ENCODE results near the gene POLN.

The POLN gene

DNA sequence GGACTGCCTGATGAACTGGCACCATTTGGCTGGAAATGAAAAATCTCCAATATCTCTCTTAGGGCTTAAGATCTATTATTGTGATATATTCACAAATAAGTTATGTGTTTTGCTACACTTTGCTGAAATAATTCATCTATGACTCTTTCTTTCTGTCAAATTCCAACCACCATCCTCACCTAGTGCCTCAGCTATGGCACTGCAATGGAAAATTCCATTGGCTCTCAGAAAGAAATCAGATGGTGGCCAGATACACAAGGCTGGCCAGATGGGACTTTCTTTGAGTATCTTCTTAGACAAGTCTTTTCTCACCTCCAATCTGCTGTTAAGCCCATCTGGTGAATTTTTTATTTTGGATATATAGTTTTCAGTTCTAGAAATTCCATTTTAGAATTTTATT is 154.8 kb downstream of the POLN start:
- H3K4me3 ChIP-seq (ENCODE audit: low read length) = no peak overlapping the region
- no peak for TF ChIP-seq ZNF274 (IDR thresholded peaks at IDR 0.05; ENCODE audit: low read depth, low read length)

DNA sequence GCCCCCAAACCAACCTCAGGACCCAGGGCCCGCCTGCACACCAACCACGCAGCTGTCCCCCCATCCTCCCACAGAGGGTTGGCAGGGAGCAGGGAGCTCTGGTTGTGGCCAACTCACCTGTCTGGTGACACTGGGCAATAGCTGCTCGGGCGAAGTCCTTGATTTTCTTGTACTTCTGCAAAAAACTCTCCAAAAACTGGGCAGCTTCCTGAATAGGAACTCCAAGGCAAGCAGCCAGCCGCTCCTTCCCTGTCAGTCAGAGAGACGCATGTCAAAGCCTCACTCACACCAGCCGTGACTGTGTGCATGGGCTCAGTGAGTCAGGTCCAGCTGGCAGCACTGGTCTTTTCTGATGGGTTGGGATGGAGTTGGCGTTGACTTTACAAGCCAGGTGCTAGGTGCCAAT is 156.4 kb downstream of the POLN start:
- H3K4me3 ChIP-seq (ENCODE audit: low read length) = no peak overlapping the region
- no peak for TF ChIP-seq ZNF274 (IDR thresholded peaks at IDR 0.05; ENCODE audit: low read depth, low read length)

DNA sequence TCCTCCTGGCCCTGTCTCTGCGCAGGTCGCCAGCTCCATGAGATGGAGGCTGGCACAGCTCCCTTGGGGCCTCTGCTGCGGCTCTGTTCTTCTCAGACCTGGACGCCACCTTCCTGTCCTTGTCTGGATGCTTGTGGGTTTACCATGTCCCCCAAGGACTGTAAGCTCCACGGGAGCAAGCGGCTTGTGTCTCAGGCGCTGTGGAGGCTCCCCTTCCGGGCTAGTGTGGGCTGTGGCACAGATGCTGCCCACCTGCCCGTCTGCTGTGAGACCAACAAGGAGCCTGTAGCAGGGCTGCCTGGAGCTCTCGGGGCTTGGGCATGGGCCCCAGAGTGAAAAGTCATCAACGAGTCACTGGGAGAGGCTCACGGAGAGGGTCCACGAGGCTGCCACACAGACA is 157.6 kb downstream of the POLN start:
- TF ChIP-seq ZNF274 (IDR thresholded peaks at IDR 0.05; ENCODE audit: low read depth, low read length) = no peak

DNA sequence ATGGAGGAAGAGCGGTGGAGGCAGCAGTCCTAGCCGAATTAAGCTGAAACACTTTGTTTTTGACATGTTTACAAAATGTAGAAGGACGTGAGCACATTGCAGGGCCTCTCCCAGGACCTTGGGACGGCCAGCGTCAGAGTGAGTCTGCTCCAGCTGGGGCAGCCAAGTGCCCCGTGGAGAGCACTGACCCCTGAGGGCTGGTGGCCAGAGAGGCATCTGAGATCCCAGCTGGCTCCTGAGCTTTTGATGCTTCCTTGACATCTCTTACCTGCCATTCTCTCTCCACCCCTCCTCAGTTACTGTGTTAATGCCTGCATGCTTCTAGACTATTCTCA is 158.1 kb downstream of the POLN start:
- no peak for TF ChIP-seq ZNF274 (IDR thresholded peaks at IDR 0.05; ENCODE audit: low read depth, low read length)
- H3K4me3 ChIP-seq (ENCODE audit: low read length) = no peak overlapping the region

More for the DNA sequence above, 157.6 kb downstream of the POLN start:
- H3K4me3 ChIP-seq (ENCODE audit: low read length) = no peak overlapping the region

DNA sequence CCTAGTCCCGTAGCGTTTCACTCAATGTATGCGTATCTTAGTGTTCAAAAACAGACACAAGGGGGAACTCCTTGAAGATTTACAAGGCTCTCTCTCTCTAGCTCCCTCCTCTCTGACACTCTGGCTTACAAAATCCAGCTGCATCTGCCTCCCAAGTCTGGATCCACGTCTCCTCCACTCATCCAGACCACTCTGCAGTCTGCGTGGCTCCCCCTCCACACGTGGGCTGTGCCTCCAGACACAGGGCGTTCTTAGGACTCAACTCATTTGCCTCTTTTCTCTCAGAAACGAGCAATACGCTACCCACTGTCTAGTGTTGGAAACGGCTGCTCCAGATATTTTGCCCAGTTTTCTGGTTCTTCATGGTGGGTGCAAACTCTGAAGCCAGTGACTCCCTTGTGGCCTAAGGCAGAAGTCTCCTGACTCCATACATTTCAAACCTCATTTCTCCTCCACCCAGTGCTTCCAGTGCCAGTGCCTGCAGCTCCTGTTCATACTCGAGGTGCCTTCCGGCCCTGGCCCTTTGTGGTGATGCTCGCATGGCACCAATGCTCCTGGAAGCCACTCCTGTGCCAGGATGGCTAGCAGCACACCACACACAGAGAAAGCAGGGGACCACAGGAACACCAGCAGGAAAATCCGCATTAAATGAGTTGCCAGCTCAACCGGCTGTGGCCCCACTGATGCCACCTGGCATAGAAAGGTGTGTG is 158.7 kb downstream of the POLN start:
- no peak overlapping the region for H3K4me3 ChIP-seq (ENCODE audit: low read length)
- TF ChIP-seq ZNF274 (IDR thresholded peaks at IDR 0.05; ENCODE audit: low read depth, low read length) = no peak

DNA sequence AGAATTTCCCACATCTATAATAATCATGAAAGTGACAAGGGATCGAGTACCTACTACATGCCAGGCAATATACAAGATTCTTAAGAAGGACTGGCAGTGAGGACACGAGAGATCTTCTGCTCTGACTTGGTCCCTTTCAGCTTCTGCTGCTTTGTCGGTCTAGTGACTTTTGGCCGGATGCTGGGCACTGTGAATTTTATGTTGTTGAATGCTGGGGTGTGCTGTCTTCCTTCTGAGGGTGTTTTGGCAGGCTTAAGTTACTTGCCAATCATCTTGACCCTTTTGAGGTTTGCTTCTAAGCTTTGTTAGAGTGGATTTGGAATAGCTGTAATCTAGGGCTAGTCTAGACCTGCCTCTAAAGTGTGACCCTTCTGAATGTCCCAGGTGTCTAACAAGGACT is 159.3 kb downstream of the POLN start:
- no peak overlapping the region for H3K4me3 ChIP-seq (ENCODE audit: low read length)
- no peak for TF ChIP-seq ZNF274 (IDR thresholded peaks at IDR 0.05; ENCODE audit: low read depth, low read length)

DNA sequence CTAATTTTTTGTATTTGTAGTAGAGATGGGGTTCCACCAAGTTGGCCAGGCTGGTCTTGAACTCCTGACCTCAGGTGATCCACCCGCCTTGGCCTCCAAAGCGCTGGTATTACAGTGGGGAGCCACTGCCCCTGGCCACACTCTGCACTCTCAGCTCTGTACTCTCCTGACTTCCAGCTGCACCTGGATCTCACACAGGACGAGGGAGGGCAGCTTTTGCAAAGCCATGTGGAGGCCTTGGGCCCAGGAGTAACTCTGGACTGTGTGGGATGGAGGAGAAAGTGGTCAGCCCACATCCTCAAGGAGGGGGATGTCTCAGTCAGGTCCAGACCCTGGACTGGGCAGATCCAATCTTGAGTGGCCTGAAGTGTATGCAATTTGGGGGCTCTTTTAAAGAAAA is 159.8 kb downstream of the POLN start:
- no peak for TF ChIP-seq ZNF274 (IDR thresholded peaks at IDR 0.05; ENCODE audit: low read depth, low read length)
- H3K4me3 ChIP-seq (ENCODE audit: low read length) = no peak overlapping the region

DNA sequence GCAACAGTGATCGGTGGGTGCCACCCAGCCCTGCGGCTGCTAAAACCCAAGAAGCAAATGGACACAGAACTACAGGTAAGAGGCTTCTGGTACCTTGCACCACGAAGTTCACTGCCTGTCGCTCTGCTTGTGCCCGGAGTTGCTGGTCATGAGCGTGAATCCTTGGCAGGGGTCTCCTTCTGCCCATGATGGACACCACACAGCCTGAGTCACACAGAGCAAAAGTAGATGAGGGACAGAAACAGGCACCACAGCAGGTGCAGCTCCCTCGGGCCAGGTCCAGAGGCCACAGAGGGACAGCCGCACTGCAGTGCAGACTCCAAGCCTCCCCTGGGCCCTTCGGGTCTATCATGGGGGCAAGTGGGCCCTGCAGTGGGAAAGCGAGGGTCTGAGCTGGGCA is 160.4 kb downstream of the POLN start:
- H3K4me3 ChIP-seq (ENCODE audit: low read length) = no peak overlapping the region
- TF ChIP-seq ZNF274 (IDR thresholded peaks at IDR 0.05; ENCODE audit: low read depth, low read length) = no peak

DNA sequence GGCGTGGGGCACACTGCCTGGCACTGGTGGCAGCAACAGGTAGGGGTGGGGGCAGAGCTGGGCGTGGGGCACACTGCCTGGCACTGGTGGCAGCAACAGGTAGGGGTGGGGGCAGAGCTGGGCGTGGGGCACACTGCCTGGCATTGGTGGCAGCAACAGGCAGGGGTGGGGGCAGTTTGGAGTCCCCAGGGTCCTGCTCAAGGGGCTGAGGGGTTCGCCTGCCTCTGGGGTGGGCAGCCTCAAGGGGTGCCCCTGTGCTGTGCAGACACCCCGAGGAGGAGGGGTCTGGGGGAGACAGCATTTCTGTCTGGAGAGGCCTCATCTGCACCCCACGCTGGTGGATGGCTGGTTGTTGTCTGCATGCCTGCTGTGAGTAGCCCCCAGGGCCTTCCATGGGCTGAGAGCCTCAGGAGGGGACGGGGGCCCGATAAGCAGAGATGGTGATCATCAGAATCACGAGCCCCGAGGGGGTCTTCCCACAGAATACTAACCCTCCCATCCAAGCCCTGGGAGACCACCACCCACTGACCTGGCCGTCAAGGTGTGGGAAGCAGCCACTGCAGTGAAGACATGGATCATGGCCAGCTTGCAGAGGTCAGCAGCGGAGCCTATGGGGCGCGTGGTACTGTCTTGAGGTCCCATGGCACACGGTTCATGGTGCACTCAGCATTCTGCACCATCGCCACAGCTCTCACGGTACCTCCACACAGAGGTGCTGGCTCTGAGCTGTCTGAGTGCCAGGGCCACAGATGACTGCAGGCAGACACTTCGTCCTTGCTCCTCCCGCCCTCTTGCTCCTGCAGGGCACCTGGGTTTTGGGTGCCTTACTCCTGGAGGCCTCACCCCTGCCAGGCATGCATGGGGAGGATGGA is 161.3 kb downstream of the POLN start:
- H3K4me3 ChIP-seq (ENCODE audit: low read length) = no peak overlapping the region
- no peak for TF ChIP-seq ZNF274 (IDR thresholded peaks at IDR 0.05; ENCODE audit: low read depth, low read length)

DNA sequence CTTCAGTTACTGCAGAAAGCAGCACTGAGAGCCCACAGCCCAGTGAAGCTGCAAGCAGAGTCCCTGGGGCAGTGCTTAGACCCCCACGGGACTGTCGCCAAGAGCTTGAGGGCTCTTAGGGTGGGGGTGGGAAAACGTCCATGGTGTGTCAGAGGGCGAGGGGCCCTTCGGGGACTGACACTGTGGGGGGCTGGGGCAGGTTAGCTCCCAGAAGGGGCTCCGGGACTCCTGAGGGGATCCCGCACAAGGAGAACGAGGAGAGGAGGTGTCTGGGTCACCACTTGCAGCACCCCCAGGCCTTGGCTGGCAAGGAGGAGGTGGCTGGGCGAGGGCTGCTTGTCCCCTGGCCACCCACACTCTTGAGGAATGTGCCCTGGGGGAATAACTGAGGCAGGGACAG is 162.0 kb downstream of the POLN start:
- no peak overlapping the region for H3K4me3 ChIP-seq (ENCODE audit: low read length)
- no peak for TF ChIP-seq ZNF274 (IDR thresholded peaks at IDR 0.05; ENCODE audit: low read depth, low read length)

DNA sequence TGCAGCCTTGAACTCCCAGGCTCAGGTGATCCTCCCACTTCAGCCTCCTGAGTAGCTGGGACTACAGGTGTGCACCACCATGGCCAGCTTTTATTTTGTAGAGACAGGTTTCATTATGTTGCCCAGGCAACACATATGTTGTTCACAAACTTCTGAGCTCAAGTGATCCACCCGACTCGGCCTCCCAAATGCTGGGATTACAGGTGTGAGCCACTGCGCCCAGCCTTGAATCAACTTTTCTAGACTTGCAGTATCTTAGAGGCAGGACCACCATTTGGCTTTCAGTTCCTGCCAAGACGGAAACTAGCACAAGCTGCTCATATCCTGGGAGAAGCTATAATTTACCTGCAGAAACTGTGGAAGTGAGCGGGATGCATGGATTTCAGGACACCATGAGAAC is 162.9 kb downstream of the POLN start:
- no peak overlapping the region for H3K4me3 ChIP-seq (ENCODE audit: low read length)
- TF ChIP-seq ZNF274 (IDR thresholded peaks at IDR 0.05; ENCODE audit: low read depth, low read length) = no peak

DNA sequence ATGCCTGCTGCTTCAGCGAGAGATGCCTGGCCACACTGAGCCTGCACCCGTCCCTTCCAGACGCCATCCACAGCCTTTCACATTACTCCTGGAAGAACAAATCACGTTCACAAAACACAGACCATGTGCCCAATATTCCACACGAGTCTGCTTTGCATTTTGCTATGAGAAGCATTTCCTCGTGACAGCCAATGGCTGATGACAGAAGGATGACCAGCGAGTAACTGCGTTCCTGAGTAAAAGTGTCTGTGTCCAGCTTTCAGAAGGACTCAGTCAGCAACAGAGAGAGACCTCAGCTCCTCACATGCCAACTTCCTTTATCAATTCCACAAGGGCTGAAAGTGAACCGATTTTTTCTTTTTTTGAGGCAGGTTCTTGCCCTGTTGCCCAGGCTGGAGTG is 163.3 kb downstream of the POLN start:
- no peak overlapping the region for H3K4me3 ChIP-seq (ENCODE audit: low read length)
- no peak for TF ChIP-seq ZNF274 (IDR thresholded peaks at IDR 0.05; ENCODE audit: low read depth, low read length)

DNA sequence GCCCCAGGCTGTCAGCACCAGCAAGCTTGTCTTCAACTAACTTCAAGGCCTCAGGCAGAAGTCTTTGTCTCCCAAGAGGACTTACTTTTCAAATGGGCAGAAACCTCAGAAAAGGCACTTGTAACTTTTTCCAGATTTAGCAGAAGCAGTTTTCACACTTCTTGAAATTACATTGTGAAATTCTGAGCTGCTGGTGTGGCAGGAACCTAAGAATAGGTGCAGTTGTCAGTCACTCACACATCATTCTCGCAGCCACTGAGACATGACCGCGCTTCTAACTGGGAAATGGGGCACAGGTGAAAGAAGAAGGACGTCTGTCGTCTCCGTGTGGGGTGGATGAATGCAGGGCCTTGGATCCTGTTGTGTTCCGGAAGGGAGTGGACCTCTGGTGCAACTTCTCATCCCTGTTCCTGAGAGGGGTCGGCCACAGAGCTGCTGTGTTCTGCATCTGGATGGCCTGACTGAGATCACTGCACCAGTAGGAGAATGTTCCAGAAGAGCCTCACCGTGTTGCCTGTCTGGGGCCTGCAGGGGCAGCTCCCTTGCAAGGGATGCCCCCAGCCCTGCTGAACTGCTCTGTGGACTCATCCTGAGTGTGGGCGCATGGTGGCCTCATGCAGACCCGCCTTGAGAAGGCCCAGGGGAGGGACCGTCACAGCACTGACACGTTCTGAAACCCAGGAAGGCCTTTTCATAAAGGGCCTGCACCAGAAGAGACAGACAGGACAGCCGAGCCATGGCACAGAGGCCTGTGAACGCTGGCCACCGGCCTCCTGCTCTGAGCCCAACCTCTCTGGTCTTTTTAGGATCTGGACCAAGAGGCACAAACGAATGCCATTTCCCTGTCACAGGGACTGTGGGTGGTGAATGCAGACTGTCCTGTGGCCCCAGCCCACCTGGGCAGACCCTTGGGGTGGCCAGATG is 164.1 kb downstream of the POLN start:
- no peak for TF ChIP-seq ZNF274 (IDR thresholded peaks at IDR 0.05; ENCODE audit: low read depth, low read length)

DNA sequence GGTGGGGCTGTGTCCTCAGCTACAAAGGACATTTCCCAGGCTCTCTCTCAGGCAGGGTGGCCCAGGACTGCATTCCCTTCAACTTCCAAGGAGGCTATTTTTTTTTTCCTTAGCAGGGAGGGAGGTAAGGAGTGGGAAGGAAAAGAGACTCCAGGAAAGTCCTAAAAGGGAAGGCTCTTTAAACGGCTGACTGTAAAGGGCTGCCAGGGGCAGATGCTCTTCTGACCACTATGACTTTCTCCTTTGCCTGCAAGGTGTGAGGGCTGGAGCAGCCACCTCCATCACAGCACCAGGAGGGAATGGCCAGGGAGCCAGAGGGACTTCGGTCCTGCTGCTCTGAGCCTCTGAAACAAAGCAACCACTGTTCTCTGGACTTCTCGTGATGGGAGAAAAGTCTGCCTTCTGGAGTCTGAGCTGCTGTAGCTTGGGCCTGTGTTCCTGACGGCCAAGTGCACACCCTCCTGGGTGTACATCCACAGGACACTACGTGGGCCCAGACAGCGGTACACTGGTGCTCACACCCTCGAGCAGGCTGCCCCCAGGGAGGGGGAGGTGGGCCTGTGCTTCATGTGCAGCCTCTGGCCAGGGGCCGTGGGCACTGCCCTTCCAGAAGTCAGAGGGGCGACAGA is 164.9 kb downstream of the POLN start:
- H3K4me3 ChIP-seq (ENCODE audit: low read length) = no peak overlapping the region
- no peak for TF ChIP-seq ZNF274 (IDR thresholded peaks at IDR 0.05; ENCODE audit: low read depth, low read length)

More for the DNA sequence above, 164.1 kb downstream of the POLN start:
- no peak overlapping the region for H3K4me3 ChIP-seq (ENCODE audit: low read length)
